Activated T-cell treated with anti-CD3 and anti-CD28 coated beads for 4 hours (primary cell): ENCODE results near the gene SESN1.
A peak's percentile ranks its signal among the peaks of the same experiment; 100 is the strongest.
"Not testable (repeated sequence)": the region's sequence is repeated elsewhere in the genome, so short reads cannot be mapped to it uniquely, and the experiment has no call there.

Experiments used
- DNase-seq: peaks from one replicate; pipeline ENCODE4 v3.0.0-alpha.2; 2020

The SESN1 gene

GRCh38 chr6:109094416-109095035 is at the start of gene SESN1:
SESN1 (minus strand) TSS chr6:109094846; CDS start chr6:109094073, 773 bp downstream.
- peak; percentile 73 for DNase-seq

GRCh38 chr6:109143191-109143590 is 48.5 kb upstream of the SESN1 start:
- DNase-seq = no peak

- not testable (repeated sequence) for DNase-seq
Observed at GRCh38 chr6:109142067-109142466, 47.4 kb upstream of the SESN1 start.

GRCh38 chr6:109139109-109139508 is 44.5 kb upstream of the SESN1 start:
- no peak for DNase-seq

- not testable (repeated sequence) for DNase-seq
Observed at GRCh38 chr6:109136530-109136929, 41.9 kb upstream of the SESN1 start.

- not testable (repeated sequence) for DNase-seq
Observed at GRCh38 chr6:109136039-109136438, 41.4 kb upstream of the SESN1 start.

- not testable (repeated sequence) for DNase-seq
Observed at GRCh38 chr6:109135600-109135999, 41.0 kb upstream of the SESN1 start.

GRCh38 chr6:109130065-109130464 is 35.4 kb upstream of the SESN1 start:
- no peak for DNase-seq

- no peak for DNase-seq
Observed at GRCh38 chr6:109125504-109125903, 30.9 kb upstream of the SESN1 start.

GRCh38 chr6:109124219-109124618 is 29.6 kb upstream of the SESN1 start:
- DNase-seq = no peak

- no peak for DNase-seq
Observed at GRCh38 chr6:109121411-109121810, 26.8 kb upstream of the SESN1 start.

GRCh38 chr6:109118871-109119354 is 24.3 kb upstream of the SESN1 start:
- DNase-seq = no peak

GRCh38 chr6:109118337-109118736 is 23.7 kb upstream of the SESN1 start:
- DNase-seq = no peak

GRCh38 chr6:109117346-109118035 is 22.8 kb upstream of the SESN1 start:
- DNase-seq = no peak

GRCh38 chr6:109112663-109113062 is 18.0 kb upstream of the SESN1 start:
- DNase-seq = not testable (repeated sequence)

- DNase-seq = not testable (repeated sequence)
Observed at GRCh38 chr6:109109663-109110062, 15.0 kb upstream of the SESN1 start.

- DNase-seq = no peak
Observed at GRCh38 chr6:109105681-109106080, 11.0 kb upstream of the SESN1 start.

GRCh38 chr6:109104512-109104911 is 9.9 kb upstream of the SESN1 start:
- DNase-seq = no peak

- DNase-seq = no peak
Observed at GRCh38 chr6:109103942-109104341, 9.3 kb upstream of the SESN1 start.

- no peak for DNase-seq
Observed at GRCh38 chr6:109102762-109103161, 8.1 kb upstream of the SESN1 start.

GRCh38 chr6:109097661-109098060 is 3.0 kb upstream of the SESN1 start:
- DNase-seq = no peak

- no peak for DNase-seq
Observed at GRCh38 chr6:109096208-109096607, 1.6 kb upstream of the SESN1 start.

- DNase-seq = no peak
Observed at GRCh38 chr6:109095835-109096084, 1.1 kb upstream of the SESN1 start.

- DNase-seq = peak; percentile 92
Observed at GRCh38 chr6:109095036-109095834, 589 bp upstream of the SESN1 start, which contains the start of gene CEP57L1. CEP57L1 (plus strand) TSS chr6:109095507; CDS start chr6:109145222, 49,715 bp downstream.
